Measurements from ENCODE around the gene NINL.
"Not testable (repeated sequence)": the region's sequence is repeated elsewhere in the genome, so short reads cannot be mapped to it uniquely, and the experiment has no call there.

The NINL gene

DNA sequence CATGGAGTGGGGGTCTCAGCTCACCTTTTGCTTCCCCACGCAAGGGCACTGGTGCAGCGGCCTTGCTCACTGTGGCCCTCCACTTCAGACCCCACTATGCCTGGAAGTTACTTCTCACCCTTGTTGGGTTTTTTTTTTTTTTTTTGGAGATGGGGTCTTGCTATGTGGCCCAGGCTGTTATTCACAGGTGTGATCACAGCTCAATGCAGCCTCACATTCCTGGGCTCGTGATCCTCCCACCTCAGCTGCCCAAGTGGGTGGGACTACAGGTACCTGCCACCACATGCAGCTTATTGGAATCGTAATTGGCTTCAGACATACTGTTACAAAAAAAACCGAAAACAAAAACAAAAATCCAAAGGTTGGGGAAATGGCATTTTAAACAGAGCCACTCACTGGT lies 32.4 kb downstream of the NINL start:
- DNase-seq, result no peak

DNA sequence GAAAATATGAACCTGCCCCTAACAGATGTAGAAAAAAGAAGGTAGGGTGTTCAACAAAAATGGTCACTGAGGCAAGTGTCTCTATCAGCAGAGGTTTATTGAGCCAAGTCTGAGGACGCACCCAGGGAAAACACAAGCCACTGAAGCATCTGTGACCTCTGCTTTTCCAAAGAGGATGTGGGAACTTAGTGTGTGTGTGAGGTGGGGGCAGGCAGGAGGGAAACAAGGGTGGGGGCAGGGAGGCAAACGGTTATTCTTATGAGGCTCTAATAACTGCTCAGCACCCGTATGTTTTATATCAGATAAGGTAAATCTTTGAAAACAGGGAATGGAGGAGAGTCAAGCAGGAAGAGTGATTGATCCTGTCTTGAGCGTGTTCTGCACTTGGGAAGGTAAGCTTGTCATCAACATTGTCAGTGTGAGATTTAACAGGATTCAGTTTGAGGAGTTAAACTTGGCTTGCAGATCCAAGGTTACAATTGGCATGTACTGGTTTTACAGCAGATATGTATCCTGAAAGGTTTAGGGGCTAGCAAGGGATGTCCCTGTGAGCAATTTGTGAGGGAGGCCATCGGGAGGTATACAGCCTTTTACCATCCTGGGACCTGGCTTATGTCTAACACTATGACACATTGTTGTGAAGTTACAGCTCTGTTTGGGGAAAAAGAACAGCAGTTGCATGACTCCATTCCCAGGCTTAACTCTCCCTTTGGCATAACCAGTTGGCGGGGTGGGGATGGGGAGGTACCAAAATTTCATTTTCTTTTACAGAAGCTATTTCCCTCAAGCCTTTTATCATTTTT lies 33.7 kb downstream of the NINL start:
- no peak for DNase-seq

DNA sequence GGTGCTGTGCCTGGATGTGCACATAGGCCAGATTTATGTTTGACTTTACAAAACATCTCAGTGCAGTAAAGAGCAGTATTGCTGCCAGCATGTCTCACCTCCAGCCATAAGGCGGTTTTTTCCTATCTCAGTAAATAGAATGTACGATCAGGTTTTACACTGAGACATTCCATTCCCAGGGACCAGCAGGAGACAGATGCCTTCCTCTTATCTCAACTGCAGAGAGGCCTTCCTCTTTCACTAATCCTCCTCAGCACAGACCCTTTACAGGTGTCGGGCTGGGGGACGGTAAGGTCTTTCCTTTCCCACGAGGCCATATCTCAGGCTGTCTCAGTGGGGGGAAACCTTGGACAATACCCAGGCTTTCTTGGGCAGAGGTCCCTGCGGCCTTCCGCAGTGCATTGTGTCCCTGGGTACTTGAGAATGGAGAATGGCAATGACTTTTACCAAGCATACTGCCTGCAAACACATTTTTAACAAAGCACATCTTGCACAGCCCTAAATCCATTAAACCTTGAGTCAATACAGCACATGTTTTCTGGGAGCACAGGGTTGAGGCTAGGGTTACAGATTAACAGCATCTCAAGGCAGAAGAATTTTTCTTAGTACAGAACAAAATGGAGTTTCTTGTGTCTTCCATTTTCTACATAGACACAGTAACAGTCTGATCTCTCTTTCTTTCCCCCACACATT lies 34.5 kb downstream of the NINL start:
- DNase-seq, result not testable (repeated sequence)

DNA sequence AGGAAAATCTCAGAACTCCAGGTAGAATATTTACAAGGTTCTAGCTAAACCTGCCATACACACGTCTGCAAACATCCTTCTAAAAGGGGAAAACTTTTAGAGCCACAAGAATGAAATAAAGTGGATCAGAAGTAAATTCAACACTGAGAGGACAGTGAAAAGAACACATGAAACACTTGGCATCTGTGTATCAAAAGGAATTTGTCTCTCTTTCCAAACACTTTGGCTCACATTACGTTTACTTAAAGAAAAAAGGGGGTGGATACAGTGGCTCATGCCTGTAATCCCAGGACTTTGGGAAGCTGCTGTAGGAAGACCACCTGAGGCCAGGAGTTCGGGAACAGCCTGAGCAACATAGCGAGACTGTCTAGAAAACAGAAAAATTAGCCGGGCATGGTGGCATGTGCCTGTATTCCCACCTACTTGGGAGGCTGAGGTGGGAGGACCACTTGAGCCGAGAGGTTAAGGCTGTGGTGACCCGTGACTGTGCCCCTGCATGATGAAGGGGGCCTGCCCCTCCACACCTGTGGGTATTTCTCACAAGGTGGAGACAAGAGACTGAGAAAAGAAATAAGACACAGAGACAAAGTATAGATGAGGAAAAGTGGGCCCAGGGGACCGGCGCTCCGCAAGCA lies 35.4 kb downstream of the NINL start:
- no peak for DNase-seq

DNA sequence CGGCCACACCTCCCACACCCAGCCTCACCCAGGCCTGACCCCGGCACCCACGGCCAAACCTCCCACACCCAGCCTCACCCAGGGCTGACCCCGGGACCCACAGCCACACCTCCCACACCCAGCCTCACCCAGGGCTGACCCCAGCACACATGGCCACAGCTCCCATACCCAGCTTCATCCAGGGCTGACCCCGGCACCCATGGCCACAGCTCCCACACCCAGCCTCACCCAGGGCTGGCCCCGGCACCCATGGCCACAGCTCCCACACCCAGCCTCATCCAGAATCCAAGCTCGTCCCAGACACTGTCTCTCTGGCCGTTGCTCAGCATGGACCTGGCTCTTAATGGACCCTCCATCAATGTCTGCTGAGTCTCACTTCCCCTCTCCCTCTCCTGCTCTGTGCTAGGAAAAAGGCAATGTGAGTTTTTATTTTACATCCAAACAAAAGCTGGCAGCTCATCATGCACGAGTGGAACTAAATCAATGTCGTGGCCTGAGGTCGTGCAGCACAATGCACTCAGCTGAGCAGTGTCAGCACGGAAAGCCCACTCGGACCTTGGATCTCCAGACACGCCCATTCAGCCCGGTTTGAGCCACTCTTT lies 36.1 kb downstream of the NINL start:
- no peak for DNase-seq

DNA sequence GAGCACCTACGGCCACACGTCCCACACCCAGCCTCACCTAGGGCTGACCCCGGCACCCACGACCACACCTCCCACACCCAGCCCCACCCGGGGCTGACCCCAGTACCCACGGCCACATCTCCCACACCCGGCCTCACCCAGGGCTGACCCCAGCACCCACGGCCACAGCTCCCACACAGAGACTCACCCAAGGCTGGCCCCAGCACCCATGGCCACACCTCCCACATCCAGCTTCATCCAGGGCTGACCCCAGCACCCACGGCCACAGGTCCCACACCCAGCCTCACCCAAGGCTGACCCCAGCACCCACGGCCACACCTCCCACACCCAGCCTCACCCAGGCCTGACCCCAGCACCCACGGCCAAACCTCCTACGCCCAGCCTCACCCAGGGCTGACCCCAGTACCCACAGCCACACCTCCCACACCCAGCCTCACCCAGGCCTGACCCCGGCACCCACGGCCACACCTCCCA lies 36.7 kb downstream of the NINL start:
- no peak for DNase-seq

DNA sequence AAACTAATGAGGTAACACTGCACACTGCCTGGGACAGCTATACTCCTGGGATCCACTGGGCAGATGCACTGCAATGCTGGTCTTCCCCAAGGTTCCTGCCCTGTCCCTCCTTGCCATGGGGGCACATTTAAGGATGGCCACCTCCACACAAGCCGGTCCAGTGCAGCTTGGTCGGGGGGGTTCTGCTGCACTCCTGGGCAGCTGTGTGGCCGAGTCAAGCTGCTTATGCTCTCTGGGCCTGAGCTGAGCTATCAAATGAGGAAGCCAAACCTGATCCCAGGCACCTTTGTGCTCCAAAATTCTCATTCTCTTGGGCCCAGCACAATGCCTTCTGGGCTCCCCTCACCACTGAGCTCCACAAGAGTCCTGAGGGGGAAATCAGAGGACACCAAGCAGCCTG lies 37.3 kb downstream of the NINL start:
- DNase-seq, result no peak

DNA sequence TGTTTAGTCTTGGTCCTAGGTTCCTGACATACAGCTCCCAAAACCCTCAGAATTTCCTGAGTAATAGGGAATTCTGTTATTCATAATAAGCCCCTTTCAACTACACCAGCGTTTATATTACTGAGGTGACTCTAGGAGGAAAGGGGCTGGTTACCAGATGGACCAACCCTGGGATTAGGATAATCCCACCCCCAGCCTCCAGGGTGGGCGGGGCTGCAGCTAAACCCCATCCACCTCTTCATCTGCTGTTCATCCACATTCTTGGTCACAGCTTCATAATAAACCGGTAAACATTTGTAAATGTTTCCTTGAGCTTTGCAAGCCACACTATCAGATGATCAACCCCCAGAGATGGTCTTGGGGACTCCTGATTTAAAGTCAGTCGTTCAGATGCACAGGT lies 38.3 kb downstream of the NINL start:
- DNase-seq, result no peak

DNA sequence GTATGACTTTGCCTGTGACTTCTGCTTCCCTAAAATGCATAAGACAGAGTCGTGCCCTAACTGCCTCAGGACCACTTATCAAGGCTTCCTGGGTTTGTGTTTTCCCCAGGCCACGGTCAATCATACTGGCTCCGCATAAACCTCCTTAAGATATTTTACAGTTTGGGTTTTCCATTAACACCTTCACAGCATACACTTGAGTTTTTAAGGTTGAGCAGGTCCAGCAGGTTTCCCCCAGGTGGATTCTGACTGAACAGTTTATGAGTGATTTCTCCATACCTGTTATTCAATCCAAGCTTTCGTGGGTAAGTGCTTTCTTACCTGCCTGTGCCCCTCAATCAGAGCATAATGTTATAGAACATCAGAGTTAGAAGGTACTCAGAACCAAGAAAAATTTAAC lies 39.3 kb downstream of the NINL start:
- DNase-seq, result no peak

DNA sequence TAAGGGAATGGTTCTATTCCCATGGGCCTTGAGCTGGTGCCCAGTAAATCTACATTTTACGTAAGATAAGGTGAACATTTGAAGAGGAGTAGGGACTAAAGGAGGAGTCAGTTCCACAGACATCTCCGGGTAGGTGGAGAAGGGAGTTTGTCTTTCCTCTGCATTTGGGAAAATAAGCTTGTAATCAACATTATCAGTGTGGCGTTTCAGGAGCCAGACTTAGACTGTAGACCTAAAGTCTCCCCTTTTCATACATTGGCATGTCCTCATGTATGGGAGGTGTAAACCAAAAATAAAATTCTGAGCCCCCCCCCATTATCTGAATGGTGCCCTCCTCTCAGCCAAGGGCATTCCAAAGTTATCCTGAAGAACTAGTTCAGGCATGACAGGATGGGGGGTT lies 40.2 kb downstream of the NINL start:
- DNase-seq, result no peak

DNA sequence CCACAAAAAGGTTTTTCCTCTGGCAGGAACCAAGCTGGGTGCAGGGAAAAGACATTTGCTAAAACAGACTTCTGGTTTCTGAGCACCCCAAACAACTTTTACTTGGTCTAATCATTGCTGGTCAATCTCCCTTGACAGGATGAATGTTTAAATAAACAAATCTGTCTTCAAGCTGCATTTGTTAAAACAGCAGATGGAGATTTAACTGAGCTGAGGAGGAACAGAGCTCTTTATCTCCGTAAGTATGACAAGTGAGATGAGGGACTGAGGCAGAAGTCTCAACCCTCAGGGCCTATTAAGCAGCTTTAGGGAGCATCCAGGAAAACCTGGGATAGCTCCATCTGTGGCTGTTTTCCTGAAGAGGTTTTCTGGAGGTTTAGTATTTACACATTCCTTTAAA lies 40.6 kb downstream of the NINL start:
- no peak for DNase-seq

DNA sequence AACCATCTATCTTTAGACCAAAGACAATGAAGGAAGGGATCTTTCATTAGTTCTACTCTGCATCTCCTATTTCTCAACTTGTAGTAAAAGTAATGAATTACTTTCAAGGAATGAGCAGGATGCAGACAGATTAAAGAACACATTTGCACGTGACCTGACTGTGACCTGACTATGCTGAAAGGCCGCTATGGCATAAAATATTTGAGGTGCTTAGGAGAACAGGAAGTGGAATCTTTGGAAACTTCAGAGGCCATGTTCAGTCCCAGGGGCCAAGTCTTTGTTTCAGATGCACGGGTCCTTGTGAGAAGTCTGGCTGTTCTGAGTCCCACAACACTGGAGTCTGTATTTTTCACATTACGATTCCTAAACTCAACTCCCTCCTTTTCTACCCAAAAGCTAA lies 41.0 kb downstream of the NINL start:
- no peak for DNase-seq

DNA sequence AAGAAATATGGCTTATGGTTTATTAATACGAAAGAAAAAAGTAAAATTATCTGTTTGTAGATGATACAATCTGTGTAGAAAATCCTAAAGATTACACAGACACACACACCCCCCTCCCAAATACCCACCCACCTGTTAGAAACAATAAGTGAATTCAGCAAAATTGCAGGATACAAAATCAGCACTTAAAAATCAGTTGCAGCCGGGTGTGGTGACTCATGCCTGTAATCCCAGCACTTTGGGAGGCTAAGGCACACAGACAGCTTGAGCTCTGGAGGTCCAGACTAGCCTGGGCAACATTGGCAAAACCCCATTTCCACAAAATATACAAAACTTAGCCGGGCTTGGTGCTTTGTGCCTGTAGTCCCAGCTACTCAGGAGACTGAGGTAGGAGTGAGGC lies 42.3 kb downstream of the NINL start:
- no peak for DNase-seq

DNA sequence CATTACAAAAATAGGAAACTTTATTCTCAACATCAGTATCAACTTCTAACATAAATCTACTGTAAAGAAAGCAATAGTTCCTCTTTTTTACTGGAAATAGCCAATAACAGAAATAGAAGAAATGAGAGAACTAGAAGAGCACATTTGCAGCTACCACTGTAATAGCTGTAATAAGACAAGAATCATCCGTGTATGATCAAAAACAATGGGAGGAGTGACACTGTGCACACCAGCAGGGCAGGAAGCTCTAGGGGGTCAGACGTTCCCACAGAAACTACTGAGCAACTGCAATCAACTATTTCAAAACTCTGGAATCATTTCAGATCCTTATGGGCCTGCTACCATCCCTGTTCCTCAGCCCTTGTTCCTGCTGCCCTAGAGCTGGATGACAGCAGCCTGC lies 43.7 kb downstream of the NINL start:
- DNase-seq, result no peak

DNA sequence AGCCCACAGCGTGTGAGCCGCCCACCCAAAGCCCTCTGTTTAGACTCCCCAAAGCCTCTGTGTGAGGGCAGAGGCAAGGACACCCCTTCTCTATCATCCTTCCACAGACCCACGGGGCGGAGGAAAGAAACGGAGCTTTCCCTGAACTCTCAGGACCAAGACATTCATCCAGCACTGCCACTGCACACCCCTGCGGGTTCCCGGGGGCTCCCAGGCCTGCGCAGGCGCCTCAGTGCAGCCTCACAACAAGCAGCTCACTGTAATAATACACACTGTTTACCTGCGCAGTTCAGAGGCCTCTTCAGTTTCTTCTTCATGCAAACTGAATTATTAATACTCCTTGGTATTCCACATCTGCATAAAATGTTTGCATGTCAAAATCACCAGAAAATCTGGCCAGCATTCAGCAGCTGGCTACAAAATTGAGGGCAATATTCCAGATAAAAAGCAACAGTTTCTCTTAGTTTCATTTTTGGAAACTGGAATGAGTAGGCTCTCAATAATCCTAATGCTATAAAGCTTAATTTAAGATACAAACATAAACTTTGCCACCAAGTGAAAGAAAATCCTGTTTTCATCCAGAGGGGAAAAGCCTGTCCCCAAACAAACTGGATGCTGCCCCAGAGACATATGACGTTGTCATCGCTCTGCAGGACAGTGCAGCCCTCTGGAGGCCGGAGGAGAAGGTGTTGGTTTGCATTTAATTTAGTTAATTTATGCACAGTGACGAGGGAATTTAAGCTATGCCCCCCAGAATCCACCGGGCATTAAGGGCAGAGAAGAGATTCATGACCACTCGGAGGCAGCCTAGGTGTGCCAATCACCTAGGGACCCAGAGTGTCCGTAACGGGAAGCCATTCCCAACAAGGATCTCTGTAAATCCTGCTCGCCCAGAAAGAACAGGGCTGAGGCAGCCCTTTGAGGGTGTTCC lies 45.3 kb downstream of the NINL start:
- DNase-seq, result peak in 42 of 56 donors; percentile 13 to 72 (median 32)

DNA sequence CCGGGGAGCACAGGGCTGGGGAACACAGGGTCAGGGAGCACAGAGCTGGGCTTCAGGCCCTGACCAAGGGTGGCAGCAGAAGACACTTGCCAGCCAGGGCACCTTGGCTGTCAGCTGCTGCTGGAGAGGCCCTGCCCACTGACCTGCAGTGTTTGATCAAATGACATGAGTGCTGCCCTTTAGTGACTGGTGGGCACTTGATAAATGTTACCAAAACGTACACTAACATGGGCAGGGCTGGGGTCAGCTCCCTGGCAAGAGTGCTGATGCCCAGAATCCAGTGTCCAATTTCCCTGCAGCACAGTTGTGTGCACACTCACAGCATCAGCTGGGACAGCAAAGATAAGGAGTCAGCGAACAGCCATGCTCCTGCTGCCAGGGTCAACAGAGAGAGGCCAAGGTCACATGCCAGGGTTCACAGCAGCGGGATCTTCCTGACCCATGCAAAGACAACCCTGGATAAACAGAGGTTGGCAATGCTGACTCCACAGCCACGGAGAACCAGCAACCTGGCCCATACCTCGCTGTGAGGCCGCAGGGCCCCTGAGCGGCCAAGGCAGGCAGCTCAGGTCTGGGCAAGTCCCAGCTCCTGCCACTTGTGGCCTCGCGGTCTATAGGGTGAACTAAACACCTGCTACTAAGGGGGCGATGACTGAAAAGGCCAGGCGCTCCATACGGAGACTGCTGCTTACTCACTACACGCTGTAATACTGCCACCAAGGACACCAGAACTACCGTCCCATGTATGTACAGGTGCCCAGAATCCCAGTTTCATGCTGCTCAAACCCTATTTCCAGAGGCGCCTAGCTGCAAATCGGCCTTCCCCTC lies 46.3 kb downstream of the NINL start:
- DNase-seq, result peak in 2 of 56 donors; percentile 9 to 20

DNA sequence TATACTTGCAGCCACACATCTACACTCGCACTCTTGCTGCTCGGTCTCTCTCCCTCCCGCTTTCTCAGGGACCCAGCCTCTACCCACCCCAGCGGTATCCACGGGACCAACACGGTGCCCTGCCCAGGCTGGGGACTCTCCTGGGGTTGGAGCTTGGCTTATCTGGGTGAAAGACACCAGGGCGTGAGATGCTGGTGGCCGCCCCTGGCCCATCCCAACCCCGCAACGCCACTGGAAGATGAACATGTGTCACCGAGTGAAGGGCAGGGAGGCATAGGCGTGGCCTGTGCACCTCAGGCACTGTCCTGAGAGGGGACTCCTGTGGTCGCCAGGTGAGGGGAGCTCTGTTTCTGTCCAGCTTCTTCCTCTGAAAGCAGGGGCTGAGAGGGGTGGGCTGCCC lies 47.4 kb downstream of the NINL start:
- no peak for DNase-seq

DNA sequence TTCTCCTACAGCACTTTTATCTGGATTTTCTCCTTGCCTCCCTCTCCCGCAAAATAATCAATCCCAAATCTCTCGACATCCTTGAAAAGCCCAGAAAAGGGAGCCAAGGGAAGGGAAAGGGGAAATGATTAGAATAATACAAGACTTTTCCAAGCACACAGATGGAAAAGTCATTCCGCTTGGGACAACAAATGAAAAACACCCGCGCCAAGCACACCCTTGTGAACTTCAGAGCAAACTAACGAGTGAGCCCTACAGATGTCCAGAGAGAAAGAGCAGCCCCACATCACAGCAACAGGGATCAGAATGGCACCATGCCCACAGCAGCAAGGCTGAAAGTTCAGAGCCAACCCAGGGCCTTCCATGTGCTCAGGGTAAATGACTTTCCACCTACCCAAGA lies 49.6 kb downstream of the NINL start:
- DNase-seq, result no peak

DNA sequence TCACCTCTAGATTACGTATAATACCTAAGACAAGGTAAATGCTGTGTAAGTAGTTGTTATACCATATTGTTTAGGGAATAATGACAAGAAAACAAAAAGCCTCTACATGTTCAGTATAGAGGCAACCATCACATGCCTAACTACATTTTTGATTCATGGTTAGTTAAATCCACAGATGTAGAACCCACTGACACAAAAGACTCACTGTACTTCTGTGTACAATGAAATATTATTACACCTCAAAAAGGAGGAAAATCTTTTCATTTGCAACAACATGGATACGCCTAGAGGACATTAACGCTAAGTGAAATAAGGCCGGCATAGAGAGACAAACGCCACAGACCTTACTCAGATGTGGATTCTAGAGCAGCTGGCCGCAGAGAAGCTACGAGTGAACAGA lies 50.5 kb downstream of the NINL start:
- no peak for DNase-seq

All from nucleus accumbens (tissue), 56 donors.